Measurements from ENCODE around the gene RPN2. TPM values are rescaled to one million over a fixed set of nuclear protein-coding genes. Genes with fewer than 3 reads are reported as not detected.

RPN2 gene
- total and polyA plus RNA-seq, 2 donors (not counting 1 experiment from before 2014, with no cell fraction given): 262 to 414 TPM

DNA sequence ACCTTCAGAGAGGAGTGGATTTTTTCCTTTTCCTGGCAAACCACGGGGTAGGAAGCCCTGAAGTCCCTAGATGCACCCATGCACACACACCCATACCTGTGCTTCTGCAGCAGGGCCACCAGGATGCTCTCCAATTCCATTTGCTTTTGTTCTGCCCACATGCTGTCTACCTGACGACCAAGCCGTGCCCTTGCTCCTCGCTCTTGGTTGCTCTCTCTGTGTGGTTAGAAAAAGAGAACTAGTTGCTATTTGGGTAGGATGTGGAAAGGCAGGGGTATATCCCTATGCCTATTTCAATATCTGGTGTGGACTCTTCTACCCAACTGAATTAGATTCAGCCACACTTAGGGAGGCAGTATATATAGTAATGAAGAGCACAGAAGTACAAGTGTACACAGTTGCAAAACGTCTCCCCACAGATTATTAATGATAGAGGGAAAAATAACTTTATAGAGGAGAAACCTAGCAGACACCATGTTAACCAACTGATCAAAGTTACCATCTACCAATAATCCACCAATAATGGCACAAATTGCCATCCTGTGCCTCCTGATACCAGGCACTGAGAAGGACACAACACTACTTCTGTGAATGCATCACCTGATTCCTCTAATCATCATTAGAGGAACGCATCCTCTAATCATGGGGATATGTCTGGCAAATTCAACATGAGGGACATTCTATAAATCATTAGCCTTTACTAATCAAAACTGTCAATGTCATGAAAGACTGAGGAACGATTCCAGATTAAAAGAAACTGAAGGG is 75.2 kb downstream of the RPN2 start:
- H2AFZ ChIP-seq (ENCODE audit: low read length): no peak overlapping the region

GRCh38 chr20:37256286-37256685 is 77.2 kb downstream of the RPN2 start:
- Histone ChIP-seq H3K9ac (ENCODE audit: insufficient read depth, low read length) (no peak overlapping the region), H3K79me2 (ENCODE audit: control insufficient read depth, insufficient read depth, low read length) (no peaks in the 10 kb centered on the region), H4K20me1 (ENCODE audit: control insufficient read depth, extremely low read depth, insufficient read depth, low read length) (no peaks in the 10 kb centered on the region), H3K36me3 (ENCODE audit: control insufficient read depth, insufficient read depth, low read length) (no peaks in the 10 kb centered on the region), H3K9me3 (ENCODE audit: control insufficient read depth, insufficient read depth, low read depth, low read length) (no peaks in the 10 kb centered on the region), H3K4me1 (ENCODE audit: control insufficient read depth, extremely low read depth, insufficient read depth, low read length) (no peaks in the 10 kb centered on the region), H3K27me3 (ENCODE audit: control insufficient read depth, insufficient read depth, low read length) (peaks cover 28% of the 10 kb centered on the region), H3K27ac (ENCODE audit: insufficient read depth, low read length) (no peak overlapping the region), H3K4me2 (ENCODE audit: extremely low read depth, insufficient read depth, low read length) (no peak overlapping the region), H2AFZ (ENCODE audit: low read length) (no peak overlapping the region), H3K4me3 (replicated peaks in 1 of 4; ENCODE audit: control extremely low read depth in 1 of 4, insufficient read depth in 1 of 4, low read depth in 3 of 4, low read length in 4 of 4) (no peak overlapping the region)
- DNase-seq (ENCODE audit: low read depth in 2 of 2): no peak
- TF ChIP-seq, protein P1, sequence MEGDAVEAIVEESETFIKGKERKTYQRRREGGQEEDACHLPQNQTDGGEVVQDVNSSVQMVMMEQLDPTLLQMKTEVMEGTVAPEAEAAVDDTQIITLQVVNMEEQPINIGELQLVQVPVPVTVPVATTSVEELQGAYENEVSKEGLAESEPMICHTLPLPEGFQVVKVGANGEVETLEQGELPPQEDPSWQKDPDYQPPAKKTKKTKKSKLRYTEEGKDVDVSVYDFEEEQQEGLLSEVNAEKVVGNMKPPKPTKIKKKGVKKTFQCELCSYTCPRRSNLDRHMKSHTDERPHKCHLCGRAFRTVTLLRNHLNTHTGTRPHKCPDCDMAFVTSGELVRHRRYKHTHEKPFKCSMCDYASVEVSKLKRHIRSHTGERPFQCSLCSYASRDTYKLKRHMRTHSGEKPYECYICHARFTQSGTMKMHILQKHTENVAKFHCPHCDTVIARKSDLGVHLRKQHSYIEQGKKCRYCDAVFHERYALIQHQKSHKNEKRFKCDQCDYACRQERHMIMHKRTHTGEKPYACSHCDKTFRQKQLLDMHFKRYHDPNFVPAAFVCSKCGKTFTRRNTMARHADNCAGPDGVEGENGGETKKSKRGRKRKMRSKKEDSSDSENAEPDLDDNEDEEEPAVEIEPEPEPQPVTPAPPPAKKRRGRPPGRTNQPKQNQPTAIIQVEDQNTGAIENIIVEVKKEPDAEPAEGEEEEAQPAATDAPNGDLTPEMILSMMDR (conservative IDR thresholded peaks at IDR 0.05 in 1 of 2, IDR thresholded peaks at IDR 0.05 in 1 of 2; ENCODE audit: low read depth in 1 of 2, low read length in 2 of 2): no peak

More for the DNA sequence above, 75.2 kb downstream of the RPN2 start:
- no peak overlapping the region for H3K4me3 ChIP-seq (replicated peaks in 1 of 4; ENCODE audit: control extremely low read depth in 1 of 4, insufficient read depth in 1 of 4, low read depth in 3 of 4, low read length in 4 of 4)
- no peaks in the 10 kb centered on the region for H4K20me1 ChIP-seq (ENCODE audit: control insufficient read depth, extremely low read depth, insufficient read depth, low read length)
- no peak overlapping the region for H3K27ac ChIP-seq (ENCODE audit: insufficient read depth, low read length)
- H3K4me2 ChIP-seq (ENCODE audit: extremely low read depth, insufficient read depth, low read length): no peak overlapping the region
- no peak for DNase-seq (ENCODE audit: low read depth in 2 of 2)
- no peaks in the 10 kb centered on the region for H3K79me2 ChIP-seq (ENCODE audit: control insufficient read depth, insufficient read depth, low read length)
- H3K4me1 ChIP-seq (ENCODE audit: control insufficient read depth, extremely low read depth, insufficient read depth, low read length): no peaks in the 10 kb centered on the region
- H3K27me3 ChIP-seq (ENCODE audit: control insufficient read depth, insufficient read depth, low read length): peaks cover 16% of the 10 kb centered on the region
- TF ChIP-seq EZH2 (IDR thresholded peaks at IDR 0.05; ENCODE audit: low read length, missing control alignments): no peak
- TF ChIP-seq, protein P1 (conservative IDR thresholded peaks at IDR 0.05 in 1 of 2, IDR thresholded peaks at IDR 0.05 in 1 of 2; ENCODE audit: low read depth in 1 of 2, low read length in 2 of 2): no peak
- H3K9me3 ChIP-seq (ENCODE audit: control insufficient read depth, insufficient read depth, low read depth, low read length): no peaks in the 10 kb centered on the region
- H3K36me3 ChIP-seq (ENCODE audit: control insufficient read depth, insufficient read depth, low read length): no peaks in the 10 kb centered on the region
- H3K9ac ChIP-seq (ENCODE audit: insufficient read depth, low read length): no peak overlapping the region

- DNase-seq (ENCODE audit: low read depth in 2 of 2): no peak
- TF ChIP-seq EZH2 (IDR thresholded peaks at IDR 0.05; ENCODE audit: low read length, missing control alignments): no peak
- TF ChIP-seq, protein P1 (conservative IDR thresholded peaks at IDR 0.05 in 1 of 2, IDR thresholded peaks at IDR 0.05 in 1 of 2; ENCODE audit: low read depth in 1 of 2, low read length in 2 of 2): no peak
- H3K4me1 ChIP-seq (ENCODE audit: control insufficient read depth, extremely low read depth, insufficient read depth, low read length): no peaks in the 10 kb centered on the region
- no peak overlapping the region for H3K9ac ChIP-seq (ENCODE audit: insufficient read depth, low read length)
- no peak overlapping the region for H3K4me3 ChIP-seq (replicated peaks in 1 of 4; ENCODE audit: control extremely low read depth in 1 of 4, insufficient read depth in 1 of 4, low read depth in 3 of 4, low read length in 4 of 4)
- H4K20me1 ChIP-seq (ENCODE audit: control insufficient read depth, extremely low read depth, insufficient read depth, low read length): no peaks in the 10 kb centered on the region
- H3K79me2 ChIP-seq (ENCODE audit: control insufficient read depth, insufficient read depth, low read length): no peaks in the 10 kb centered on the region
- H2AFZ ChIP-seq (ENCODE audit: low read length): no peak overlapping the region
- H3K27me3 ChIP-seq (ENCODE audit: control insufficient read depth, insufficient read depth, low read length): peaks cover 35% of the 10 kb centered on the region
- H3K36me3 ChIP-seq (ENCODE audit: control insufficient read depth, insufficient read depth, low read length): no peaks in the 10 kb centered on the region
- H3K4me2 ChIP-seq (ENCODE audit: extremely low read depth, insufficient read depth, low read length): no peak overlapping the region
- no peak overlapping the region for H3K27ac ChIP-seq (ENCODE audit: insufficient read depth, low read length)
- no peaks in the 10 kb centered on the region for H3K9me3 ChIP-seq (ENCODE audit: control insufficient read depth, insufficient read depth, low read depth, low read length)
Measured at GRCh38 chr20:37257530-37257929, 78.4 kb downstream of the RPN2 start.

Data from fibroblast of lung (primary cell).